HepG2 (cell line): ENCODE results near the gene SPATA31D4. TPM values are rescaled to one million over a fixed set of nuclear protein-coding genes. Genes with fewer than 3 reads are reported as not detected.

ENCODE experiments used
- ATAC-seq: fragments of 200-7000 bp; cut with Tn5 transposase; 3 replicates; pipeline ENCODE4 v1.9.1; 2020; ENCODE audit warnings: mild to moderate bottlenecking, moderate library complexity
- BruUV-seq: library from RNA; stranded (reverse); fragments of 400-500 nt; replicated peaks from 2 replicates; lab custom pipeline; 2021; lab: Mats Ljungman, UMichigan
- CTCF ChIA-PET: fragments of 300-600 bp; formaldehyde crosslinking; extraction: SDS; loops from one replicate; lab custom pipeline; 2021; ENCODE audit warnings: low total read pairs, inconsistent platforms, low intra/inter-chr PET ratio; lab: Yijun Ruan, JAX
- POLR2A ChIA-PET: fragments of 350-600 bp; sonication (Branson Sonifier 250); formaldehyde crosslinking; loops from one replicate; lab custom pipeline; 2020; ENCODE audit warnings: antibody characterized with exemption, inconsistent platforms; lab: Yijun Ruan, JAX
- DNase-seq: peaks from one replicate; pipeline ENCODE4 v3.0.0-alpha.2; 2015; ENCODE audit warnings: low spot score
- FAIRE-seq: peaks from 3 replicates; lab custom pipeline; 2011; peaks lifted over from hg19 to GRCh38; lab: Jason Lieb, UNC
- H2AFZ ChIP-seq: one replicate; pipeline ENCODE4 v1.6.1; 2011; ENCODE audit warnings: low read length, inconsistent platforms
- H3K27ac ChIP-seq: fragments of 300-600 bp; 3 replicates; pipeline ENCODE4 v1.8.0; 2011; ENCODE audit warnings: mixed run types, mild to moderate bottlenecking, mixed read lengths, low read length, inconsistent platforms; ENCODE audit not compliant: insufficient read depth; ENCODE audit errors: extremely low read length
- H3K27me3 ChIP-seq, 2 experiments: fragments of 200-600 bp in 1 of 2; 2 replicates in 1 of 2; 3 replicates in 1 of 2; pipeline versions ENCODE4 v1.6.0 to v1.8.0; 2011; ENCODE audit warnings: low read length in 2 of 2, mild to moderate bottlenecking in 2 of 2, moderate library complexity in 2 of 2, inconsistent platforms in 1 of 2; ENCODE audit not compliant: insufficient read depth in 2 of 2, control insufficient read depth in 1 of 2
- H3K36me3 ChIP-seq, 2 experiments: fragments of 200-600 bp in 1 of 2; replicated peaks in 1 of 2; 2 replicates in 1 of 2; 3 replicates in 1 of 2; pipeline versions ENCODE4 v1.5.1 to v1.8.0; 2011; ENCODE audit warnings: low read length in 2 of 2, inconsistent platforms in 1 of 2; ENCODE audit not compliant: insufficient read depth in 2 of 2, control insufficient read depth in 1 of 2
- H3K4me1 ChIP-seq: 2 replicates; pipeline ENCODE4 v1.5.1; 2012; ENCODE audit warnings: low read length, inconsistent platforms; ENCODE audit not compliant: insufficient read depth
- H3K4me2 ChIP-seq: 2 replicates; pipeline ENCODE4 v1.6.0; 2011; ENCODE audit warnings: low read depth, low read length, inconsistent platforms
- H3K4me3 ChIP-seq, 3 experiments: fragments of 200-600 bp in 1 of 3; sonication (generic), shearing (Covaris generic) in 1 of 3; replicated peaks in 1 of 3; 2 replicates each; pipeline ENCODE4 v1.5.1; 2011 to 2016; ENCODE audit warnings: low read length in 3 of 3, inconsistent platforms in 2 of 3, low read depth in 2 of 3, mild to moderate bottlenecking in 2 of 3, control low read depth in 1 of 3, mixed read lengths in 1 of 3; ENCODE audit not compliant: insufficient read depth in 1 of 3
- H3K79me2 ChIP-seq: one replicate; pipeline ENCODE4 v1.6.1; 2011; ENCODE audit warnings: low read length, inconsistent platforms; ENCODE audit not compliant: insufficient read depth
- H3K9ac ChIP-seq: 2 replicates; pipeline ENCODE4 v1.6.0; 2011; ENCODE audit warnings: mild to moderate bottlenecking, low read depth, low read length, inconsistent platforms; ENCODE audit not compliant: insufficient read depth
- H3K9me3 ChIP-seq: 2 replicates; pipeline ENCODE4 v1.5.1; 2012; ENCODE audit warnings: mild to moderate bottlenecking, low read length
- H4K20me1 ChIP-seq: 2 replicates; pipeline ENCODE4 v1.6.0; 2011; ENCODE audit warnings: inconsistent platforms, mild to moderate bottlenecking, low read length, moderate library complexity; ENCODE audit not compliant: insufficient read depth
- BCL6 ChIP-seq: IDR thresholded peaks from 2 replicates; pipeline ENCODE4 v1.6.1; 2016; ENCODE audit warnings: missing genetic modification reagents, missing compliant biosample characterization
- JUNB ChIP-seq: sonication (generic); formaldehyde crosslinking; IDR thresholded peaks from 2 replicates; pipeline ENCODE4 v1.8.0; 2022; ENCODE audit warnings: missing genetic modification reagents, mild to moderate bottlenecking, borderline replicate concordance
- MIER2 ChIP-seq: IDR thresholded peaks from 2 replicates; pipeline ENCODE4 v1.6.1; 2016; ENCODE audit warnings: missing biosample characterization, missing genetic modification reagents
- PRDM10 ChIP-seq: sonication (generic); formaldehyde crosslinking; IDR thresholded peaks from 2 replicates; pipeline ENCODE4 v1.4.0; 2020; ENCODE audit warnings: low read depth, missing genetic modification reagents
- RFX3 ChIP-seq: IDR thresholded peaks from 2 replicates; pipeline ENCODE4 v1.6.1; 2016; ENCODE audit warnings: missing biosample characterization, missing genetic modification reagents
- RNF219 ChIP-seq: sonication (generic); formaldehyde crosslinking; IDR thresholded peaks from 2 replicates; pipeline ENCODE4 v1.5.0; 2020; ENCODE audit warnings: mild to moderate bottlenecking, missing genetic modification reagents
- SMARCC2 ChIP-seq: fragments of 450-650 bp; IDR thresholded peaks from 2 replicates; pipeline ENCODE4 v1.6.1; 2017; ENCODE audit warnings: antibody characterized with exemption, mild to moderate bottlenecking
- TBX3 ChIP-seq: fragments of 450-650 bp; IDR thresholded peaks from 2 replicates; pipeline ENCODE4 v1.6.1; 2017; ENCODE audit warnings: antibody characterized with exemption, mild to moderate bottlenecking, inconsistent platforms, borderline replicate concordance
- ZNF639 ChIP-seq: conservative IDR thresholded peaks from 2 replicates; pipeline ENCODE4 v1.6.1; 2018; ENCODE audit warnings: missing genetic modification reagents
- ZNF749 ChIP-seq: sonication (generic); formaldehyde crosslinking; IDR thresholded peaks from 2 replicates; pipeline ENCODE4 v1.8.0; 2022; ENCODE audit warnings: mild to moderate bottlenecking, missing genetic modification reagents, moderate library complexity, borderline replicate concordance
- ZSCAN31 ChIP-seq: sonication (generic); formaldehyde crosslinking; IDR thresholded peaks from 2 replicates; pipeline ENCODE4 v1.5.0; 2020; ENCODE audit warnings: low read depth, mild to moderate bottlenecking, missing genetic modification reagents
- ZUFSP ChIP-seq: sonication (generic); formaldehyde crosslinking; IDR thresholded peaks from 2 replicates; pipeline ENCODE4 v1.9.0; 2021; ENCODE audit warnings: missing genetic modification reagents, mild to moderate bottlenecking, borderline replicate concordance
- WGBS: methylation state at CpG from one replicate; pipeline ENCODE4 v1.1.6; 2017; ENCODE audit warnings: low lambda C conversion rate; 5-methylcytosine and 5-hydroxymethylcytosine counted together
- in situ Hi-C: cut with HindIII; loops from 2 replicates; pipeline ENCODE4 v1.10.0; 2017; ENCODE audit warnings: low pct_unique_long_range_greater_than_20kb; ENCODE audit not compliant: extremely low pct_ligation_motif_present
- intact Hi-C: fragments of 100-400 bp; cut with micrococcal nuclease; formaldehyde crosslinking; loops from one replicate; pipeline ENCODE4 v1.10.0; 2022; ENCODE audit not compliant: unreplicated experiment
- polyA plus RNA-seq, 8 experiments: library from polyadenylated mRNA; depleted of rRNA in 3 of 8; stranded (reverse) in 7 of 8; unstranded in 1 of 8; fragments of >200 nt; fragmentation: Illumina TruSeq in 4 of 8; extraction: Trizol in 4 of 8; gene quantifications; 2 replicates each; pipeline versions ENCODE4 v1.2.1 to v1.2.3, GENCODE V29; 2011 to 2016; ENCODE audit warnings: low read depth in 4 of 8, missing spikeins in 1 of 8, mixed read lengths in 1 of 8; ENCODE audit not compliant: insufficient read depth in 1 of 8
- total RNA-seq, 5 experiments: library from RNA; depleted of rRNA; stranded (reverse); fragments of >200 nt; fragmentation: Illumina TruSeq; extraction: Trizol; gene quantifications; 2 replicates each; pipeline ENCODE4 v1.2.3, GENCODE V29; 2016; ENCODE audit warnings: low read depth in 1 of 5
- TF ChIP-seq, protein P1 (sequence below): sonication (generic); formaldehyde crosslinking; IDR thresholded peaks from 2 replicates; pipeline ENCODE4; 2020; ENCODE audit warnings: missing genetic modification reagents, mild to moderate bottlenecking, borderline replicate concordance

SPATA31D4 gene
- total and polyA plus RNA-seq, 2 of the 13 experiments (the other 11 are each of a cell fraction or from before 2014, with no cell fraction given): not detected

- TF ChIP-seq RFX3 (CRISPR knock-in tag) (no peak), JUNB (CRISPR knock-in tag) (no peak), ZNF639 (no peak), MIER2 (CRISPR knock-in tag) (no peak), ZUFSP (no peak), PRDM10 (CRISPR knock-in tag) (no peak), RNF219 (CRISPR knock-in tag) (no peak), SMARCC2 (no peak), ZSCAN31 (CRISPR knock-in tag) (no peak), ZNF749 (no peak), TBX3 (no peak), BCL6 (no peak)
- TF ChIP-seq, protein P1, sequence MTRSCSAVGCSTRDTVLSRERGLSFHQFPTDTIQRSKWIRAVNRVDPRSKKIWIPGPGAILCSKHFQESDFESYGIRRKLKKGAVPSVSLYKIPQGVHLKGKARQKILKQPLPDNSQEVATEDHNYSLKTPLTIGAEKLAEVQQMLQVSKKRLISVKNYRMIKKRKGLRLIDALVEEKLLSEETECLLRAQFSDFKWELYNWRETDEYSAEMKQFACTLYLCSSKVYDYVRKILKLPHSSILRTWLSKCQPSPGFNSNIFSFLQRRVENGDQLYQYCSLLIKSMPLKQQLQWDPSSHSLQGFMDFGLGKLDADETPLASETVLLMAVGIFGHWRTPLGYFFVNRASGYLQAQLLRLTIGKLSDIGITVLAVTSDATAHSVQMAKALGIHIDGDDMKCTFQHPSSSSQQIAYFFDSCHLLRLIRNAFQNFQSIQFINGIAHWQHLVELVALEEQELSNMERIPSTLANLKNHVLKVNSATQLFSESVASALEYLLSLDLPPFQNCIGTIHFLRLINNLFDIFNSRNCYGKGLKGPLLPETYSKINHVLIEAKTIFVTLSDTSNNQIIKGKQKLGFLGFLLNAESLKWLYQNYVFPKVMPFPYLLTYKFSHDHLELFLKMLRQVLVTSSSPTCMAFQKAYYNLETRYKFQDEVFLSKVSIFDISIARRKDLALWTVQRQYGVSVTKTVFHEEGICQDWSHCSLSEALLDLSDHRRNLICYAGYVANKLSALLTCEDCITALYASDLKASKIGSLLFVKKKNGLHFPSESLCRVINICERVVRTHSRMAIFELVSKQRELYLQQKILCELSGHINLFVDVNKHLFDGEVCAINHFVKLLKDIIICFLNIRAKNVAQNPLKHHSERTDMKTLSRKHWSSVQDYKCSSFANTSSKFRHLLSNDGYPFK (CRISPR knock-in tag): no peak
- no peaks in the 10 kb centered on the region for H3K9me3 ChIP-seq
- H3K9ac ChIP-seq: no peak overlapping the region
- no peaks in the 10 kb centered on the region for H3K4me1 ChIP-seq
- FAIRE-seq: no peak
- H3K4me2 ChIP-seq: no peak overlapping the region
- intact Hi-C loops: no loop called here
- WGBS: 45% methylated on average over 2 of the region's 2 CpGs
- ATAC-seq: no peak
- no peak overlapping the region for H3K4me3 ChIP-seq
- in situ Hi-C loops: no loop called here
- no peak overlapping the region for H2AFZ ChIP-seq
- H3K27me3 ChIP-seq: no peaks in the 10 kb centered on the region
- BruUV-seq: no TSS peak
- H3K36me3 ChIP-seq: no peaks in the 10 kb centered on the region
- DNase-seq: no peak
- H4K20me1 ChIP-seq: no peaks in the 10 kb centered on the region
- ChIA-PET CTCF (no interaction called here), POLR2A (no interaction called here)
- no peaks in the 10 kb centered on the region for H3K79me2 ChIP-seq
- H3K27ac ChIP-seq: no peak overlapping the region
Observed at GRCh38 chr9:81979196-81979595, 51.0 kb downstream of the SPATA31D4 start.
